ENCODE results near the gene IPO4.

Gene IPO4

GRCh38 chr14:24172261-24172860, 16.3 kb downstream of the IPO4 start:
- Histone ChIP-seq H3K9me2 (replicated peaks; ENCODE audit: control insufficient read depth, low read length) (no peaks in the 10 kb centered on the region), H3K27ac (ENCODE audit: low read depth, low read length) (no peak overlapping the region; the same call in 1 of the 2 replicates), H3K4me1 (ENCODE audit: control insufficient read depth, low read length) (peaks cover 22% of the 10 kb centered on the region), H3K9me3 (ENCODE audit: control insufficient read depth, insufficient read depth, low read length) (no peaks in the 10 kb centered on the region), H4K20me1 (ENCODE audit: control insufficient read depth, insufficient read depth, low read depth, low read length) (no peaks in the 10 kb centered on the region), H3K36me3 (ENCODE audit: control insufficient read depth, low read length) (no peaks in the 10 kb centered on the region), H3K27me3 (ENCODE audit: control insufficient read depth, low read length) (no peaks in the 10 kb centered on the region), H3F3A (ENCODE audit: control insufficient read depth, insufficient read depth) (peaks cover 5% of the 10 kb centered on the region; the same call in 1 of the 2 replicates), H3K4me2 (ENCODE audit: low read length) (peak overlapping the region; percentile 77), H3K4me3 (ENCODE audit: low read length) (peak overlapping the region; percentile 78), H3K79me2 (ENCODE audit: control insufficient read depth, low read length) (no peaks in the 10 kb centered on the region; the same call in 1 of the 2 replicates)
- TF ChIP-seq EZH2phosphoT487 (IDR thresholded peaks at IDR 0.05; ENCODE audit: borderline replicate concordance, low read length) (no peak), CTCF (IDR thresholded peaks at IDR 0.05; ENCODE audit: low read depth, low read length, poor library complexity, severe bottlenecking) (no peak)

GRCh38 chr14:24171422-24172260, 17.0 kb downstream of the IPO4 start, which contains the start of gene REC8:
TSS of gene REC8 (plus strand) at chr14:24172080. CDS start at chr14:24172553, 473 bp downstream.
- Histone ChIP-seq H3K9me3 (ENCODE audit: control insufficient read depth, insufficient read depth, low read length) (no peaks in the 10 kb centered on the region), H3K27ac (ENCODE audit: low read depth, low read length) (peak within 1 kb of the TSS; percentile 21; the same call in 1 of the 2 replicates), H3K27me3 (ENCODE audit: control insufficient read depth, low read length) (no peaks in the 10 kb centered on the region), H4K20me1 (ENCODE audit: control insufficient read depth, insufficient read depth, low read depth, low read length) (no peaks in the 10 kb centered on the region), H3K4me3 (ENCODE audit: low read length) (peak within 1 kb of the TSS; percentile 78), H3K4me2 (ENCODE audit: low read length) (peak within 1 kb of the TSS; percentile 77), H3K79me2 (ENCODE audit: control insufficient read depth, low read length) (no peaks in the 10 kb centered on the region; the same call in 1 of the 2 replicates), H3K4me1 (ENCODE audit: control insufficient read depth, low read length) (peaks cover 22% of the 10 kb centered on the region), H3K36me3 (ENCODE audit: control insufficient read depth, low read length) (peaks cover 2% of the 10 kb centered on the region; the same call in 1 of the 2 replicates), H3F3A (ENCODE audit: control insufficient read depth, insufficient read depth) (peaks cover 5% of the 10 kb centered on the region; the same call in 1 of the 2 replicates), H3K9me2 (replicated peaks; ENCODE audit: control insufficient read depth, low read length) (no peaks in the 10 kb centered on the region)
- TF ChIP-seq CTCF (IDR thresholded peaks at IDR 0.05; ENCODE audit: low read depth, low read length, poor library complexity, severe bottlenecking) (no peak), EZH2phosphoT487 (IDR thresholded peaks at IDR 0.05; ENCODE audit: borderline replicate concordance, low read length) (no peak)

GRCh38 chr14:24167469-24168114, 21.0 kb downstream of the IPO4 start:
- Histone ChIP-seq H3K36me3 (ENCODE audit: control insufficient read depth, low read length) (peaks cover 32% of the 10 kb centered on the region), H3K4me1 (ENCODE audit: control insufficient read depth, low read length) (peaks cover 21% of the 10 kb centered on the region), H3K9me3 (ENCODE audit: control insufficient read depth, insufficient read depth, low read length) (no peaks in the 10 kb centered on the region), H3K27ac (ENCODE audit: low read depth, low read length) (no peak overlapping the region), H4K20me1 (ENCODE audit: control insufficient read depth, insufficient read depth, low read depth, low read length) (no peaks in the 10 kb centered on the region), H3K79me2 (ENCODE audit: control insufficient read depth, low read length) (no peaks in the 10 kb centered on the region; the same call in 1 of the 2 replicates), H3K27me3 (ENCODE audit: control insufficient read depth, low read length) (no peaks in the 10 kb centered on the region), H3K9me2 (replicated peaks; ENCODE audit: control insufficient read depth, low read length) (no peaks in the 10 kb centered on the region), H3K4me2 (ENCODE audit: low read length) (no peak overlapping the region), H3F3A (ENCODE audit: control insufficient read depth, insufficient read depth) (peaks cover 3% of the 10 kb centered on the region; the same call in 1 of the 2 replicates), H3K4me3 (ENCODE audit: low read length) (no peak overlapping the region)
- TF ChIP-seq CTCF (IDR thresholded peaks at IDR 0.05; ENCODE audit: low read depth, low read length, poor library complexity, severe bottlenecking) (no peak), EZH2phosphoT487 (IDR thresholded peaks at IDR 0.05; ENCODE audit: borderline replicate concordance, low read length) (no peak)

Measured in DOHH2 (cell line).